Mesendoderm (in vitro differentiated cells): Measurements from ENCODE around the gene PPP3R1.

Experiments used
- DNase-seq: peaks from one replicate; pipeline ENCODE4 v3.0.0; 2013
- H2AK5ac ChIP-seq: 2 replicates; pipeline ENCODE4 v1.6.1; 2013; ENCODE audit warnings: low read length, inconsistent platforms
- H2BK120ac ChIP-seq: 2 replicates; pipeline ENCODE4 v1.6.1; 2013; ENCODE audit warnings: low read depth, mild to moderate bottlenecking, low read length, moderate library complexity, mixed read lengths
- H2BK15ac ChIP-seq: replicated peaks from 2 replicates; pipeline ENCODE4 v1.6.1; 2013; ENCODE audit warnings: low read depth, mild to moderate bottlenecking, moderate library complexity
- H2BK5ac ChIP-seq: 2 replicates; pipeline ENCODE4 v1.6.1; 2013; ENCODE audit warnings: low read length, inconsistent platforms
- H3K18ac ChIP-seq: 2 replicates; pipeline ENCODE4 v1.6.1; 2013; ENCODE audit warnings: mild to moderate bottlenecking, low read length, mixed read lengths
- H3K23ac ChIP-seq: one replicate; pipeline ENCODE4 v1.6.1; 2013; ENCODE audit warnings: low read length
- H3K27ac ChIP-seq: 2 replicates; pipeline ENCODE4 v1.5.1; 2013; ENCODE audit warnings: low read depth, mild to moderate bottlenecking, inconsistent platforms, low read length, moderate library complexity
- H3K27me3 ChIP-seq: 2 replicates; pipeline ENCODE4 v1.6.1; 2013; ENCODE audit warnings: low read length, control low read depth, mild to moderate bottlenecking, inconsistent platforms; ENCODE audit not compliant: insufficient read depth, poor library complexity
- H3K36me3 ChIP-seq: 2 replicates; pipeline ENCODE4 v1.6.1; 2013; ENCODE audit warnings: low read length, inconsistent platforms; ENCODE audit not compliant: control insufficient read depth, insufficient read depth
- H3K4ac ChIP-seq: one replicate; pipeline ENCODE4 v1.6.1; 2013; ENCODE audit warnings: low read depth, mild to moderate bottlenecking, low read length, moderate library complexity
- H3K4me1 ChIP-seq: 2 replicates; pipeline ENCODE4 v1.6.1; 2013; ENCODE audit warnings: low read depth, low read length, inconsistent platforms; ENCODE audit not compliant: control insufficient read depth
- H3K4me2 ChIP-seq: 2 replicates; pipeline ENCODE4 v1.6.1; 2013; ENCODE audit warnings: low read length
- H3K4me3 ChIP-seq: 2 replicates; pipeline ENCODE4 v1.5.1; 2013; ENCODE audit warnings: mild to moderate bottlenecking, low read length
- H3K56ac ChIP-seq: one replicate; pipeline ENCODE4 v1.6.1; 2013; ENCODE audit warnings: low read length
- H3K79me1 ChIP-seq: 2 replicates; pipeline ENCODE4 v1.6.1; 2013; ENCODE audit warnings: low read length, inconsistent platforms
- H3K79me2 ChIP-seq: 2 replicates; pipeline ENCODE4 v1.6.1; 2013; ENCODE audit warnings: mild to moderate bottlenecking, low read length; ENCODE audit not compliant: control insufficient read depth, insufficient read depth
- H3K9ac ChIP-seq: 2 replicates; pipeline ENCODE4 v1.6.1; 2013; ENCODE audit warnings: low read length, inconsistent platforms
- H4K5ac ChIP-seq: one replicate; pipeline ENCODE4 v1.6.1; 2013; ENCODE audit warnings: low read length
- H4K8ac ChIP-seq: one replicate; pipeline ENCODE4 v1.6.1; 2013; ENCODE audit warnings: low read depth, mild to moderate bottlenecking, control low read depth, low read length, moderate library complexity
- WGBS: extraction: QIAGEN DNeasy Blood & Tissue Kit; methylation state at CpG from one replicate; pipeline ENCODE4 v1.1.7; 2013; ENCODE audit warnings: low lambda C conversion rate, missing lambda C conversion rate; ENCODE audit not compliant: insufficient coverage; ENCODE audit errors: extremely low coverage; 5-methylcytosine and 5-hydroxymethylcytosine counted together

The PPP3R1 gene

GRCh38 chr2:68189991-68190784, 62.1 kb downstream of the PPP3R1 start:
- WGBS, result no CpG with 5 or more reads among the region's 15 CpGs
- no peak overlapping the region for H2BK15ac ChIP-seq

GRCh38 chr2:68188831-68189230, 63.5 kb downstream of the PPP3R1 start:
- WGBS, result no CpG with 5 or more reads among the region's 5 CpGs

More at GRCh38 chr2:68189991-68190784, 62.1 kb downstream of the PPP3R1 start:
- no peak overlapping the region for H4K5ac ChIP-seq
- H2BK5ac ChIP-seq, result no peak overlapping the region
- H3K4me1 ChIP-seq, result peaks cover 3% of the 10 kb centered on the region
- H3K79me1 ChIP-seq, result peaks cover 6% of the 10 kb centered on the region
- H3K4me2 ChIP-seq, result no peak overlapping the region
- peaks cover 1% of the 10 kb centered on the region for H3K27me3 ChIP-seq
- H3K23ac ChIP-seq, result no peak overlapping the region
- H2BK120ac ChIP-seq, result no peak overlapping the region
- DNase-seq, result no peak
- peaks cover 12% of the 10 kb centered on the region for H3K79me2 ChIP-seq
- H3K9ac ChIP-seq, result no peak overlapping the region
- H3K4ac ChIP-seq, result no peak overlapping the region
- H3K18ac ChIP-seq, result no peak overlapping the region
- H3K36me3 ChIP-seq, result no peaks in the 10 kb centered on the region
- no peak overlapping the region for H3K56ac ChIP-seq
- H4K8ac ChIP-seq, result no peak overlapping the region
- H2AK5ac ChIP-seq, result no peak overlapping the region
- no peak overlapping the region for H3K27ac ChIP-seq
- no peak overlapping the region for H3K4me3 ChIP-seq

GRCh38 chr2:68187329-68187728, 65.0 kb downstream of the PPP3R1 start:
- Histone ChIP-seq H3K27ac (no peak overlapping the region), H3K23ac (no peak overlapping the region), H3K27me3 (peaks cover 1% of the 10 kb centered on the region), H3K4me2 (no peak overlapping the region), H3K4ac (no peak overlapping the region), H3K4me1 (no peaks in the 10 kb centered on the region), H4K5ac (no peak overlapping the region), H3K79me2 (peaks cover 10% of the 10 kb centered on the region), H3K9ac (no peak overlapping the region), H3K56ac (no peak overlapping the region), H2BK120ac (no peak overlapping the region), H3K36me3 (peaks cover 1% of the 10 kb centered on the region), H2AK5ac (no peak overlapping the region), H2BK5ac (no peak overlapping the region), H2BK15ac (no peak overlapping the region), H3K79me1 (peaks cover 8% of the 10 kb centered on the region), H3K4me3 (no peak overlapping the region), H3K18ac (no peak overlapping the region), H4K8ac (no peak overlapping the region)
- DNase-seq, result no peak
- 100% methylated on average over 1 of the region's 1 CpG for WGBS

More at GRCh38 chr2:68188831-68189230, 63.5 kb downstream of the PPP3R1 start:
- Histone ChIP-seq H3K27me3 (peaks cover 1% of the 10 kb centered on the region), H3K27ac (no peak overlapping the region), H3K4me2 (no peak overlapping the region), H3K23ac (no peak overlapping the region), H2BK5ac (no peak overlapping the region), H2BK15ac (no peak overlapping the region), H3K18ac (no peak overlapping the region), H4K8ac (no peak overlapping the region), H3K4me3 (no peak overlapping the region), H3K4me1 (peaks cover 3% of the 10 kb centered on the region), H2AK5ac (no peak overlapping the region), H3K36me3 (peaks cover 1% of the 10 kb centered on the region), H2BK120ac (no peak overlapping the region), H4K5ac (no peak overlapping the region), H3K79me2 (peaks cover 10% of the 10 kb centered on the region), H3K4ac (no peak overlapping the region), H3K9ac (no peak overlapping the region), H3K79me1 (peaks cover 8% of the 10 kb centered on the region), H3K56ac (no peak overlapping the region)
- no peak for DNase-seq

GRCh38 chr2:68185541-68186164, 66.7 kb downstream of the PPP3R1 start:
- Histone ChIP-seq H2BK5ac (no peak overlapping the region), H3K27ac (no peak overlapping the region), H3K56ac (no peak overlapping the region), H3K4me2 (no peak overlapping the region), H2BK15ac (no peak overlapping the region), H3K27me3 (no peaks in the 10 kb centered on the region), H2BK120ac (no peak overlapping the region), H3K79me1 (peaks cover 6% of the 10 kb centered on the region), H3K18ac (no peak overlapping the region), H2AK5ac (no peak overlapping the region), H3K4me1 (no peaks in the 10 kb centered on the region), H3K23ac (no peak overlapping the region), H3K36me3 (peaks cover 1% of the 10 kb centered on the region), H3K79me2 (peaks cover 3% of the 10 kb centered on the region), H3K4ac (no peak overlapping the region), H4K5ac (no peak overlapping the region), H3K9ac (no peak overlapping the region), H4K8ac (no peak overlapping the region), H3K4me3 (no peak overlapping the region)
- peak; percentile 82 for DNase-seq
- WGBS, result no CpG with 5 or more reads among the region's 5 CpGs

- Histone ChIP-seq H3K56ac (no peak overlapping the region), H3K27me3 (no peaks in the 10 kb centered on the region), H2AK5ac (no peak overlapping the region), H3K4me2 (no peak overlapping the region), H3K36me3 (peaks cover 1% of the 10 kb centered on the region), H3K4me3 (no peak overlapping the region), H2BK120ac (no peak overlapping the region), H3K9ac (no peak overlapping the region), H3K27ac (no peak overlapping the region), H3K4me1 (no peaks in the 10 kb centered on the region), H2BK15ac (no peak overlapping the region), H3K18ac (no peak overlapping the region), H4K8ac (no peak overlapping the region), H4K5ac (no peak overlapping the region), H3K79me2 (no peaks in the 10 kb centered on the region), H3K4ac (no peak overlapping the region), H3K79me1 (peaks cover 4% of the 10 kb centered on the region), H2BK5ac (no peak overlapping the region), H3K23ac (no peak overlapping the region)
- no CpG with 5 or more reads among the region's 1 CpG for WGBS
- DNase-seq, result no peak
Observed at GRCh38 chr2:68182902-68183301, 69.4 kb downstream of the PPP3R1 start.
